Posterior vena cava (tissue), 2 donors: ENCODE measurements around the gene ZNF276. TPM values are rescaled to one million over a fixed set of nuclear protein-coding genes. Genes with fewer than 3 reads are reported as not detected.
"Not testable (repeated sequence)": the region's sequence is repeated elsewhere in the genome, so short reads cannot be mapped to it uniquely, and the experiment has no call there.

Experiments used
- DNase-seq: peaks from one replicate; pipeline ENCODE4 v3.0.0-alpha.2; 2020; ENCODE audit warnings: low spot score
- intact Hi-C, 2 donors: fragments of 100-400 bp; cut with DNase I; formaldehyde crosslinking; loops; one replicate each; pipeline versions ENCODE4 v1.14.1 to v1.14.2; 2022 to 2023
- total RNA-seq, 2 donors: library from RNA; stranded (reverse); fragmentation: NEBNext Ultra II Directional; extraction: Animal tissue kit (Norgen Biotek cat#: 25700); gene quantifications; one replicate each; pipeline ENCODE4 v1.2.1, GENCODE V29; 2021
- donor health status: DM: yes; HTN: yes; CAD: no.
- donor health status: DM: yes; HTN: yes; CAD: no.

The ZNF276 gene
- total RNA-seq, 2 donors from 2014 or later = 16.4 to 17.4 TPM

GRCh38 chr16:89694784-89695085 lies 26.6 kb upstream of the ZNF276 start:
- intact Hi-C loops, DNase-seq: not testable (repeated sequence)

GRCh38 chr16:89695086-89695874 lies 26.1 kb upstream of the ZNF276 start:
- intact Hi-C loops = no loop called here
- no peak for DNase-seq

- DNase-seq = no peak
- intact Hi-C loops = no loop called here
These were observed 25.3 kb upstream of the ZNF276 start for GRCh38 chr16:89695875-89696669.

- intact Hi-C loops = no loop called here
- DNase-seq = no peak
These were observed 24.6 kb upstream of the ZNF276 start for GRCh38 chr16:89696670-89697128.

- intact Hi-C loops = no loop called here
- peak; percentile 82 for DNase-seq
These were observed 24.1 kb upstream of the ZNF276 start for GRCh38 chr16:89697161-89697615.

- DNase-seq = no peak
- intact Hi-C loops = no loop called here
These were observed 23.6 kb upstream of the ZNF276 start for GRCh38 chr16:89697616-89698331.

- DNase-seq, intact Hi-C loops: not testable (repeated sequence)
These were observed 22.6 kb upstream of the ZNF276 start for GRCh38 chr16:89698717-89699116.

GRCh38 chr16:89699629-89700099 lies 21.7 kb upstream of the ZNF276 start:
- not testable (repeated sequence) for DNase-seq
- intact Hi-C loops = loop anchor here in 1 of 2 donors (10.0 kb wide), 1 partner anchor 95 kb away; no protein-coding TSS in a partner anchor

GRCh38 chr16:89700100-89700648 lies 21.2 kb upstream of the ZNF276 start:
- intact Hi-C loops = loop anchor here in 1 of 2 donors (10.0 kb wide), 1 partner anchor 95 kb away; no protein-coding TSS in a partner anchor
- DNase-seq = peak; percentile 99

- no peak for DNase-seq
- intact Hi-C loops = loop anchor here in 1 of 2 donors (10.0 kb wide), 1 partner anchor 94 kb away; no protein-coding TSS in a partner anchor
These were observed 20.5 kb upstream of the ZNF276 start for GRCh38 chr16:89700649-89701424.

- intact Hi-C loops = loop anchor here in 1 of 2 donors (10.0 kb wide), 1 partner anchor 93 kb away; no protein-coding TSS in a partner anchor
- peak; percentile 96 for DNase-seq
These were observed 19.6 kb upstream of the ZNF276 start, which contains the start of gene SPATA2L for GRCh38 chr16:89701425-89702406. Gene SPATA2L (minus strand): TSS chr16:89701705. CDS start chr16:89701232, 473 bp downstream.

- intact Hi-C loops = loop anchor here in 1 of 2 donors (10.0 kb wide), 1 partner anchor 91 kb away; no protein-coding TSS in a partner anchor
- no peak for DNase-seq
These were observed 17.1 kb upstream of the ZNF276 start for GRCh38 chr16:89704281-89704680.

- intact Hi-C loops = loop anchor here (5.0 to 10.0 kb wide), 2 partner anchors 87 to 90 kb away; no protein-coding TSS in a partner anchor
- no peak for DNase-seq
These were observed 16.3 kb upstream of the ZNF276 start for GRCh38 chr16:89705006-89705405.

- intact Hi-C loops = loop anchor here (5.0 to 10.0 kb wide), 2 partner anchors 86 to 88 kb away; no protein-coding TSS in a partner anchor
- no peak for DNase-seq
These were observed 14.6 kb upstream of the ZNF276 start for GRCh38 chr16:89706518-89707260.

GRCh38 chr16:89707695-89708094 lies 13.6 kb upstream of the ZNF276 start:
- DNase-seq = no peak

GRCh38 chr16:89708481-89708931 lies 12.8 kb upstream of the ZNF276 start:
- DNase-seq = no peak
- intact Hi-C loops = loop anchor here (5.0 to 10.0 kb wide), 2 partner anchors 84 to 86 kb away; no protein-coding TSS in a partner anchor

More at GRCh38 chr16:89707695-89708094, 13.6 kb upstream of the ZNF276 start:
- intact Hi-C loops = loop anchor here (5.0 to 10.0 kb wide), 2 partner anchors 85 to 87 kb away; no protein-coding TSS in a partner anchor
